HG02973 (cell line): ENCODE data around the gene PCYOX1L.

Source experiments
- ATAC-seq: cut with Tn5 transposase; IDR thresholded peaks from one replicate; pipeline ENCODE4 v1.9.1; 2021; ENCODE audit warnings: moderate library complexity; ENCODE audit not compliant: unreplicated experiment

PCYOX1L gene

GRCh38 chr5:149333711-149334443 lies 24.0 kb upstream of the PCYOX1L start:
- ATAC-seq, result no peak

GRCh38 chr5:149337736-149338135 lies 20.1 kb upstream of the PCYOX1L start:
- no peak for ATAC-seq

DNA sequence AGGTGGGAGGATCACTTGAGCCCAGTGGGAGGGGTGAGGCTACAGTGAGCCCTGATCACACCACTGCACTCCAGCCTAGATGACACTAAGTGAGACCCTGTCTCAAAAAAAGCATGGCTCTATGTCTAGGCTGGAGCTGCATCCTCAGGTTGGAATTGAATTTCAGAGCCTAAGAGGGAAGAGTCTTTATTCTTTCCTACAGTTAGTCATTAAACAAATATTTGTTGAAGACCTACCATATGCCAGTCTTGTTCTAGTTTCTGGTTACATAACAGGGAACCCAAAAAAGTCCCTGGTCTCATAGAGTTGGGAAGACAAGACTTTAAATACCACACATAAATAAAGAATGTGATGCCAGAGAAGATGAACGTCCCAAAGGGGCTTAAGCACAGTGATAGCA lies 19.5 kb upstream of the PCYOX1L start:
- ATAC-seq, result no peak

DNA sequence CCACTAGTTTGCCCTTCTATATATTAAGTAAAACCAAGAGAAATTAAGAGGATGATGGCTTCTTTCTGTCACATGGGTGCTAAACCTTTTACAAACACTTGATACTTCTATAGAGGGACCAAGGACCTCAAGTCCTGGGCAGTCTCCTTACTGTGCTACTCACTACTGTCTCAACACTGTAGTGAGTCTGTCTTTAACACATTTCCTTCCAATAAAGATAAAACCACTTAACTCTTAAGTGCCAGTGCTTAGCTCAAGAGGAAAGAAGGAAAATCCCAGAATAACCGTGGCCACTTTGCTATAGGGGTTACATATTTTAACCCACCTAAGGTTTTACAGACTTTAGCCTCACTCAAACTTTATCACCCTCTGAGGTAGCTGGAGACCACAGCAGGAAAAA lies 16.9 kb upstream of the PCYOX1L start:
- no peak for ATAC-seq

GRCh38 chr5:149341876-149342275 lies 16.0 kb upstream of the PCYOX1L start:
- no peak for ATAC-seq

DNA sequence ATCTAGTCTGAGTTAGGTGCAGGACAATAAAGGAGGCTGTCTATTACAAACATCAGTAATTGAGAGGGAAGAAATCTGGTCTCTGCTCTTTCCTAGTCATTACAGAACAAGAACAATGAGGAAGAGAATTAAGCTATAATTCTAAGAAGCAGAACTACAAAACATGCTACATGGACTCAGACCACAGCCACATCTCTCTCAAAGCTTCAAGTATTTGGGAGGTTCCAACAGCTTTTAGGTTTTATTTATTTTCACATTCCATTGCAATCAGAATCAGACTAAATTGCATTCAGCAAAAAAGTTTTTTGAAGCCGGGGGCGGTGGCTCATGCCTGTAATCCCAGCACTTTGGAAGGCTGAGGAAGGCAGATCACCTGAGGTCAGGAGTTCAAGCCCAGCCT lies 13.7 kb upstream of the PCYOX1L start:
- no peak for ATAC-seq

DNA sequence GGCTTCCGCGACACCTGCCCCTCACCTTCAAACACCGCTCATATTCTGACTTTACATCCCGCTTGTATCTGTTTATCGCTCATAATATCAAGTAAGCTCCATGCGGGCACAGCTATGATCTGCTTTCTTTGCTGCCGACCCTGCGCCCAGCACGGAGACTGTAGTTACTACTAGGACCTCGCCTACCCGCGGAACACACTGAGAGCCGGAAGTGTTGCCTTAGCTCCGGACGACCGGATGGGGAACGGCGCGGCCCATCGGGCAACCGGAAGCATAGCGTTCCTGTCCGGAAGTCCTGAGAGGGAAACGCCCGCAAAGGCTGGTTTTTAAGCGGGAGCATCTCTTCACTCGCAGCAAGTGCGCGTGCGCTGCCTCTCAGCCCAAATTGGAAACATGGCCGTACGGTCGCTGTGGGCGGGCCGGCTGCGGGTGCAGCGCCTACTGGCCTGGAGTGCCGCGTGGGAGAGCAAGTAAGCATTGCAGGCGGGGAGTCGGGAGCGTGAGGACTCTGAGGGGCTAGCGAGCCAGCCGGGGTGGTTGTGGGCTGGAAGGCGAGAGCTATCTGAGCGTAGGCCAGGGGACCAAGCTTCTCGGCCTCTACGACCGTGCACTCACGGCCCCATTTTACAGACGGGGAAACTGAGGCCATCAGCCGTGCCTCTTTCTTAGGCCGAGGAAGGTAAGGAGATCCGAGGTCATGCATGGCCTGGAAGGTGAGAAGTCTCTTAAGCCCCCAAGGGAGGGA lies 12.5 kb upstream of the PCYOX1L start, which contains the start of gene GRPEL2:
Gene GRPEL2, plus strand, starts transcription at position 353 of the 745 bp plus-strand sequence. Its CDS starts 41 bp downstream, at position 394.
- ATAC-seq, result peak; percentile 97

GRCh38 chr5:149345892-149346222 lies 12.0 kb upstream of the PCYOX1L start:
- ATAC-seq, result peak; percentile 0

DNA sequence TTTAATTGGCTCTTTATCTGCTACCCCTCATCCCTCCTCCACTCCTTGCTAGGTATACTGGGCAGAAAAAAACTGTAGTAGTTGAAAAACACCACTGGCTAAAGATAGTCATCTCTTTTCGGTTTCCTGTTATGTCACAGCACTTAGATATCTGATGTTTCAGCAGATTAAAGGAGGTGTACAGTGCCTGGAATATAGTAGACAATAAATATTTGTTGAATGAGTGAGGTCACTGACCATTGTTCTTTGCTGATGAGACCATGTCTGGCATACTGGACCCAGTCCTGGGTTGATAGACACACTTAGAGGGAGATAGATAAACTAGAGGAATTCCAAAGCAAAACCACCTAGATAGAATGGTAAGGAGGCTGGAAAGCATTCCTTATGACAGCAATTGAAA lies 9.3 kb upstream of the PCYOX1L start:
- ATAC-seq, result no peak

- ATAC-seq, result no peak
These were observed 8.5 kb upstream of the PCYOX1L start for GRCh38 chr5:149349382-149349781.

- no peak for ATAC-seq
These were observed 5.7 kb upstream of the PCYOX1L start for GRCh38 chr5:149352169-149352568.

DNA sequence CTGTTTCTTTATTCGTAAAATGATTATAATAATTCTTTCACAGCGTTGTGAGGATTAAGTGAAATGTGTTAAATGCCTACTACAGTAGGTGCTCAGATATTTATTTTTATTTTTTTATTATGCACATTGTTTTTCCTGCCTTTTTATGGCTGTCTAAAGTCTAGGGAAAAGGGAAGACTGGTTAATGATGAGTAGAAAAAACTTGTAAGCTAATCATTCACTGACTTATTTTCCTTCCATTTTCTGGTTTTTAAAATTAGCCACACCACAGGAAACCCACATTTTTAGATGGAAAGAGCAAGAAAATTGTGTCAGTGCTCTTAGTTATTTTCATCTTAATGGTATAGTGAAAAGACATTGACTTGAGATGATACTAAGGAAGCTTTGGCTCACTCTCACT lies 3.9 kb upstream of the PCYOX1L start:
- no peak for ATAC-seq

- no peak for ATAC-seq
These were observed 2.2 kb upstream of the PCYOX1L start for GRCh38 chr5:149355688-149356087.

DNA sequence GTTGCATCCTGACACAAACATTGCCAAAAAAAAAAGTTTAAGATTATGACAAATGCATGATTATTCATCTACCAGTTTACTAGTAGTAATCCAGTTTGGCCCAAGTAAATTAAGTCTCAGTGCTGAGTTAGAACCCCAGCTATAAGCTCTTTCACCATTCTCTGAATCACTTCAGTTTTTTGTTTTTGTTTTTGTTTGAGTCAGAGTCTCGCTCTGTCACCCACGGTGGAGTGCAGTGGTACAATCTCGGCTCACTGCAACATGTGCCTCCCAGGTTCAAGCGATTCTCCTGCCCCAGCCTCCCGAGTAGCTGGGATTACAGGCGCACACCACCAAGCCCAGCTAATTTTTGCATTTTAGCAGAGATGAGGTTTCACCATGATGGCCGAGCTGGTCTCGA lies 1.5 kb upstream of the PCYOX1L start:
- ATAC-seq, result no peak

GRCh38 chr5:149358294-149358651 lies 427 bp downstream of the PCYOX1L start:
- no peak for ATAC-seq

- ATAC-seq, result no peak
These were observed 1.1 kb downstream of the PCYOX1L start for GRCh38 chr5:149358868-149359495.

- no peak for ATAC-seq
These were observed 2.4 kb downstream of the PCYOX1L start for GRCh38 chr5:149360272-149360671.

DNA sequence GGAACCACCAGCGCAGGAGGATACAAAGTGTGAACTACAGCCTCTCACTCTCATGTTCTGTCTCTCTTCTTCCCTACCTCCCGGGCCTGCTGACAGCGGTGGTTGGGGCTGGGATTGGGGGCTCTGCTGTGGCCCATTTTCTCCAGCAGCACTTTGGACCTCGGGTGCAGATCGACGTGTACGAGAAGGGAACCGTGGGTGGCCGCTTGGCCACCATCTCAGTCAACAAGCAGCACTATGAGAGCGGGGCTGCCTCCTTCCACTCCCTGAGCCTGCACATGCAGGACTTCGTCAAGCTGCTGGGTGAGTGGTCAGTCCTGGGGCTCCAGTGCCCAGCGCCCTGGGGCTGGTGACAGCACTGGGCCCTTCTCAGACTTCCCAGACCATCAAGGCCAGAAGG lies 4.7 kb downstream of the PCYOX1L start:
- no peak for ATAC-seq

GRCh38 chr5:149363358-149363757 lies 5.5 kb downstream of the PCYOX1L start:
- ATAC-seq, result no peak

DNA sequence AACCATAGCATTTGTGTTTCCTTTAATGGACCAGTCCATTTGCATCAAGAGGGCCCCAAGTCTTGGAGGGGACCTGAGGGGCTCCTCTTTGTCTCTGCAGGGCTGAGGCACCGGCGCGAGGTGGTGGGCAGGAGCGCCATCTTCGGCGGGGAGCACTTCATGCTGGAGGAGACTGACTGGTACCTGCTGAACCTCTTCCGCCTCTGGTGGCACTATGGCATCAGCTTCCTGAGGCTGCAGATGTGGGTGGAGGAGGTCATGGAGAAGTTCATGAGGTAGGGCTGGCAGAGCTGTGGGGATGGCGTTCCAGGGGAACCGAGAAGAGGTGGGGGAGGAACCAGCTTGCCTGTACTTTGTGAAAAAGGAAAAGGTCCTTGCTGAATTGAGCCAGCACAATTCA lies 6.1 kb downstream of the PCYOX1L start:
- no peak for ATAC-seq

DNA sequence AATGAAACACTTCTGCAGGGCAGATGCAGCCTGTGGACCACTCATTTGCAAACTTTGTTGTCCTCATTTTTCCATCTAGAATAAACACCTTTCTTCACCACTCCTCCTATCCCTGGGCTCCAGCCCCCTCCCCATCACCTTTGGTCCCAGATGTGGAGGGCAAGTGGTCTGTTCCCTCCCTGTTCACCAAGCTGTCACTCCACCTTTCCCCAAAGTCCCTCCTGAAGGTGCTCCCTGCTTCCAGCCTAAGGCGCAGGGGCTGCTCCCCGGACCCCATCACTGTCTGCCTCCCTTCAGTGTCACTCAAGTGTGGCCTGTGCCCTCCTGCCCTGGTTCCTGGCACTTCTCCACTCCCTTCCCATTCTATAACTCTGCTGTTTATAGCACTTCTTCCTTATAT lies 6.9 kb downstream of the PCYOX1L start:
- no peak for ATAC-seq

GRCh38 chr5:149365418-149365817 lies 7.6 kb downstream of the PCYOX1L start:
- no peak for ATAC-seq
